Uterus (tissue), 2 donors: ENCODE measurements around the gene NCEH1.

Source experiments
- POLR2A ChIP-seq, 2 donors: fragments of 450-650 bp; IDR thresholded peaks; one replicate each; pipeline ENCODE4 v1.6.1; 2016; ENCODE audit warnings: antibody characterized with exemption in 2 of 2, mild to moderate bottlenecking in 1 of 2, moderate library complexity in 1 of 2
- TF ChIP-seq, protein P1 (sequence below), 4 experiments: fragments of 200-600 bp in 2 of 4; fragments of 450-650 bp in 2 of 4; sonication (generic) in 2 of 4; IDR thresholded peaks; one replicate each; pipeline ENCODE4 v1.5.1; 2016 to 2019; ENCODE audit warnings: antibody characterized with exemption in 4 of 4, mild to moderate bottlenecking in 2 of 4, moderate library complexity in 1 of 4

DNA sequence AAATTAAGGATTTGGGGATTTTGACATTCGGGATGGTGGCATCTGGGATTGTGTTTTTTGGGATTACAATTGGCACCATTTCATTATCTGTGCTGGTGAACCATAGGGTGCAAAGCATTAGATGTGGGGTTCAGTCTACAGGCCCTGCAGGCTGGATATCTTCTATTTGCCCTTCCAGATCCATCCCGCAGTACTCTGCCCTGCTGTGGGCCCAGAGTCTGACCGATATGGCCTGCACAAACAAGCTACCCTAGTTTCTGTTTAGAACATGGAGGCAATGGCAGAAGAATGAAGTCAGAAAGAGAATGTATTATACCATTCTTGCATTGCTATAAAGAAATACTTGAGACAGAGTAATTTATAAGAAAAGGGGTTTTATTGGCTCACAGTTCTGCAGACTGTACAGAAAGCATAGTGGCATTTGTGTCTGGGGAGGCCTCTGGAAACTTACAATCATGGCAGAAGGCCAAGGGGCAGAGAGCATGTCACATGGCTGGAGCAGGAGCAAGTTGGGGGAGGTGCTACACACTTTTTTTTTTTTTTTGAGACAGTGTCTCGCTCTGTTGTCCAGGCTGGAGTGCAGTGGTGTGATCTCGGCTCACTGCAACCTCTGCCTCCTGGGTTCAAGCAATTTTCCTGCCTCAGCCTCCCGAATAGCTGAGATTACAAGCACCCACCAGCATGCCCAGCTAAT, 93.7 kb downstream of the NCEH1 start:
- TF ChIP-seq, protein P1, sequence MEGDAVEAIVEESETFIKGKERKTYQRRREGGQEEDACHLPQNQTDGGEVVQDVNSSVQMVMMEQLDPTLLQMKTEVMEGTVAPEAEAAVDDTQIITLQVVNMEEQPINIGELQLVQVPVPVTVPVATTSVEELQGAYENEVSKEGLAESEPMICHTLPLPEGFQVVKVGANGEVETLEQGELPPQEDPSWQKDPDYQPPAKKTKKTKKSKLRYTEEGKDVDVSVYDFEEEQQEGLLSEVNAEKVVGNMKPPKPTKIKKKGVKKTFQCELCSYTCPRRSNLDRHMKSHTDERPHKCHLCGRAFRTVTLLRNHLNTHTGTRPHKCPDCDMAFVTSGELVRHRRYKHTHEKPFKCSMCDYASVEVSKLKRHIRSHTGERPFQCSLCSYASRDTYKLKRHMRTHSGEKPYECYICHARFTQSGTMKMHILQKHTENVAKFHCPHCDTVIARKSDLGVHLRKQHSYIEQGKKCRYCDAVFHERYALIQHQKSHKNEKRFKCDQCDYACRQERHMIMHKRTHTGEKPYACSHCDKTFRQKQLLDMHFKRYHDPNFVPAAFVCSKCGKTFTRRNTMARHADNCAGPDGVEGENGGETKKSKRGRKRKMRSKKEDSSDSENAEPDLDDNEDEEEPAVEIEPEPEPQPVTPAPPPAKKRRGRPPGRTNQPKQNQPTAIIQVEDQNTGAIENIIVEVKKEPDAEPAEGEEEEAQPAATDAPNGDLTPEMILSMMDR (IDR thresholded peaks at IDR 0.05) = no peak
- TF ChIP-seq POLR2A (IDR thresholded peaks at IDR 0.05) = no peak
